Ovary (tissue), 3 donors: ENCODE results near the gene ACR.

Experiments used
- CTCF ChIP-seq, 3 donors: fragments of 450-650 bp in 2 of 3; fragments of 200-600 bp in 1 of 3; IDR thresholded peaks; one replicate each; pipeline versions ENCODE4 v1.5.1 to v1.8.0; 2016 to 2022; ENCODE audit warnings: antibody characterized with exemption in 3 of 3, mild to moderate bottlenecking in 1 of 3
- EP300 ChIP-seq: sonication (generic); formaldehyde crosslinking; IDR thresholded peaks from one replicate; pipeline ENCODE4 v1.6.1; 2017; ENCODE audit warnings: antibody characterized with exemption
- POLR2A ChIP-seq: fragments of 450-650 bp; IDR thresholded peaks from one replicate; pipeline ENCODE4 v1.6.1; 2017; ENCODE audit warnings: antibody characterized with exemption, mild to moderate bottlenecking, moderate library complexity
- donor health status: DM: no; HTN: no; CAD: no.

GRCh38 chr22:50716290-50717024 lies 21.5 kb upstream of the ACR start:
- TF ChIP-seq CTCF (IDR thresholded peaks at IDR 0.05) (no peak), EP300 (no peak), POLR2A (no peak)
